ENCODE results near the gene ACSL1. TPM values are rescaled to one million over a fixed set of nuclear protein-coding genes. Genes with fewer than 3 reads are reported as not detected.

Gene ACSL1
- total and polyA plus RNA-seq, 9 of the 15 experiments (the other 6 are each of a cell fraction or from before 2014, with no cell fraction given): 6.7 to 24.1 (median 15.0) TPM

- in situ Hi-C loops (cut with MboI): no loop called here
- no TSS peak for BruUV-seq (replicated peaks)
- 75% methylated on average over 10 of the region's 11 CpGs for WGBS (ENCODE audit: insufficient coverage, low coverage, missing lambda C conversion rate)
Measured at GRCh38 chr4:184857441-184858121, 31.8 kb upstream of the ACSL1 start.

More at GRCh38 chr4:184857441-184858121, 31.8 kb upstream of the ACSL1 start:
- Histone ChIP-seq H4K20me1 (replicated peaks; ENCODE audit: control insufficient read depth, insufficient read depth, low read length) (no peaks in the 10 kb centered on the region), H3K79me2 (ENCODE audit: control insufficient read depth, insufficient read depth, low read length) (no peaks in the 10 kb centered on the region), H3K27me3 (ENCODE audit: control insufficient read depth in 2 of 2, insufficient read depth in 2 of 2, low read length in 2 of 2) (no peaks in the 10 kb centered on the region), H3K9me1 (ENCODE audit: control insufficient read depth, insufficient read depth, low read length) (no peaks in the 10 kb centered on the region), H3K27ac (ENCODE audit: extremely low read depth, low read depth, low read length) (no peak overlapping the region), H3K9me3 (replicated peaks; ENCODE audit: control insufficient read depth, insufficient read depth, low read depth, low read length) (no peaks in the 10 kb centered on the region), H3K4me1 (replicated peaks in 1 of 2; ENCODE audit: control insufficient read depth in 2 of 2, insufficient read depth in 2 of 2, low read length in 2 of 2) (peaks cover 15 to 28% of the 10 kb centered on the region in 2 experiments), H3K4me3 (no peak overlapping the region), H3K9ac (ENCODE audit: insufficient read depth in 1 of 2, low read depth in 2 of 2, low read length in 2 of 2) (no peak overlapping the region), H3K4me2 (ENCODE audit: insufficient read depth, low read length) (no peak overlapping the region), H2AFZ (ENCODE audit: low read depth, low read length) (no peak overlapping the region), H3K36me3 (ENCODE audit: control insufficient read depth, insufficient read depth, low read length) (no peaks in the 10 kb centered on the region)
- FAIRE-seq (no peak), ATAC-seq (no peak), DNase-seq (ENCODE audit: extremely low read depth in 1 of 4, low spot score in 3 of 4) (no peak)
- CTCF ChIA-PET (ENCODE audit: low intra/inter-chr PET ratio): no interaction called here
- POLR2A ChIA-PET: no interaction called here
- TF ChIP-seq, protein P1, sequence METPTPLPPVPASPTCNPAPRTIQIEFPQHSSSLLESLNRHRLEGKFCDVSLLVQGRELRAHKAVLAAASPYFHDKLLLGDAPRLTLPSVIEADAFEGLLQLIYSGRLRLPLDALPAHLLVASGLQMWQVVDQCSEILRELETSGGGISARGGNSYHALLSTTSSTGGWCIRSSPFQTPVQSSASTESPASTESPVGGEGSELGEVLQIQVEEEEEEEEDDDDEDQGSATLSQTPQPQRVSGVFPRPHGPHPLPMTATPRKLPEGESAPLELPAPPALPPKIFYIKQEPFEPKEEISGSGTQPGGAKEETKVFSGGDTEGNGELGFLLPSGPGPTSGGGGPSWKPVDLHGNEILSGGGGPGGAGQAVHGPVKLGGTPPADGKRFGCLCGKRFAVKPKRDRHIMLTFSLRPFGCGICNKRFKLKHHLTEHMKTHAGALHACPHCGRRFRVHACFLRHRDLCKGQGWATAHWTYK (CRISPR knock-in tag; IDR thresholded peaks at IDR 0.05): no peak
- TF ChIP-seq MNT (conservative IDR thresholded peaks at IDR 0.05): no peak
- TF ChIP-seq BCL6 (CRISPR knock-in tag; IDR thresholded peaks at IDR 0.05): no peak
- TF ChIP-seq NFATC3 (IDR thresholded peaks at IDR 0.05): no peak
- no peak for TF ChIP-seq EWSR1 (IDR thresholded peaks at IDR 0.05; ENCODE audit: borderline replicate concordance, low read depth, partially characterized antibody)
- TF ChIP-seq HLTF (IDR thresholded peaks at IDR 0.05): no peak
- no peak for TF ChIP-seq PHB (CRISPR knock-in tag; IDR thresholded peaks at IDR 0.05)
- no peak for TF ChIP-seq TEAD4 (IDR thresholded peaks at IDR 0.05; ENCODE audit: low read length)
- no peak for TF ChIP-seq TEAD4 (CRISPR knock-in tag; IDR thresholded peaks at IDR 0.05; ENCODE audit: borderline replicate concordance)
- TF ChIP-seq ZNF133 (CRISPR knock-in tag; IDR thresholded peaks at IDR 0.05): no peak
- no peak for TF ChIP-seq ZFP91 (CRISPR knock-in tag; IDR thresholded peaks at IDR 0.05)
- TF ChIP-seq SNRNP70 (optimal IDR thresholded peaks at IDR 0.05; ENCODE audit: low read depth, low read length): no peak
- intact Hi-C loops (cut with micrococcal nuclease): no loop called here

All from K562 (cell line).